WTC11 (cell line): ENCODE measurements around the gene KCNB1. TPM values are rescaled to one million over a fixed set of nuclear protein-coding genes. Genes with fewer than 3 reads are reported as not detected.

ENCODE experiments used
- ATAC-seq: fragments of 200-7000 bp; cut with Tn5 transposase; 2 replicates; pipeline ENCODE4 v1.10.0; 2021; ENCODE audit warnings: mild to moderate bottlenecking, moderate library complexity
- CTCF ChIA-PET: fragments of 300-600 bp; sonication (Branson Sonifier 250); formaldehyde crosslinking; loops from one replicate; lab custom pipeline; 2021; ENCODE audit warnings: antibody characterized with exemption; lab: Charles Lee
- POLR2A ChIA-PET: fragments of 350-600 bp; sonication (Branson Sonifier 250); formaldehyde crosslinking; loops from one replicate; lab custom pipeline; 2021; ENCODE audit warnings: antibody characterized with exemption; lab: Charles Lee
- DNase-seq: peaks from one replicate; pipeline ENCODE4 v3.0.0; 2021; ENCODE audit warnings: low spot score
- H3K27ac Mint-ChIP-seq: 2 replicates; pipeline ENCODE4 v1.8.0; 2021; ENCODE audit warnings: mixed read lengths
- H3K27me3 Mint-ChIP-seq: 2 replicates; pipeline ENCODE4 v1.8.0; 2021; ENCODE audit warnings: low read depth, mild to moderate bottlenecking, moderate library complexity, mixed read lengths
- H3K36me3 Mint-ChIP-seq: 2 replicates; pipeline ENCODE4 v1.8.0; 2021; ENCODE audit warnings: mixed read lengths
- H3K4me1 Mint-ChIP-seq: 2 replicates; pipeline ENCODE4 v1.8.0; 2022; ENCODE audit warnings: mixed read lengths
- H3K4me3 Mint-ChIP-seq: 2 replicates; pipeline ENCODE4 v1.8.0; 2021; ENCODE audit warnings: mild to moderate bottlenecking, moderate library complexity, mixed read lengths
- H3K9me3 Mint-ChIP-seq: 2 replicates; pipeline ENCODE4 v1.8.0; 2021; ENCODE audit warnings: mixed read lengths
- GABPB1 ChIP-seq: sonication (generic); formaldehyde crosslinking; IDR thresholded peaks from 2 replicates; pipeline ENCODE4 v1.8.1; 2023; ENCODE audit warnings: mild to moderate bottlenecking, missing genetic modification reagents
- JAZF1 ChIP-seq: fragments of 250-450 bp; sonication (Bioruptor Pico); IDR thresholded peaks from 2 replicates; pipeline ENCODE4 v1.9.0; 2021; ENCODE audit warnings: moderate library complexity, mild to moderate bottlenecking, inconsistent platforms
- TEAD1 ChIP-seq: sonication (generic); formaldehyde crosslinking; IDR thresholded peaks from 2 replicates; pipeline ENCODE4 v1.8.0; 2022; ENCODE audit warnings: mild to moderate bottlenecking, missing genetic modification reagents
- ZBTB21 ChIP-seq: sonication (generic); formaldehyde crosslinking; IDR thresholded peaks from 2 replicates; pipeline ENCODE4 v1.8.1; 2023; ENCODE audit warnings: mild to moderate bottlenecking, missing genetic modification reagents, borderline replicate concordance
- ZNF121 ChIP-seq: sonication (generic); formaldehyde crosslinking; IDR thresholded peaks from 2 replicates; pipeline ENCODE4 v1.8.0; 2023; ENCODE audit warnings: missing genetic modification reagents
- ZNF138 ChIP-seq: sonication (generic); formaldehyde crosslinking; conservative IDR thresholded peaks from 2 replicates; pipeline ENCODE4 v1.8.1; 2022; ENCODE audit warnings: mild to moderate bottlenecking, moderate library complexity, missing genetic modification reagents
- total RNA-seq: library from RNA; stranded (reverse); gene quantifications from 3 replicates; pipeline ENCODE4 v1.2.3, GENCODE V29; 2021
- TF ChIP-seq, protein P1 (sequence below): sonication (generic); formaldehyde crosslinking; IDR thresholded peaks from 2 replicates; pipeline ENCODE4 v1.8.0; 2022; ENCODE audit warnings: missing genetic modification reagents
- TF ChIP-seq, protein P2 (sequence below): sonication (generic); formaldehyde crosslinking; IDR thresholded peaks from 2 replicates; pipeline ENCODE4 v1.8.1; 2022; ENCODE audit warnings: mild to moderate bottlenecking, moderate library complexity, missing genetic modification reagents
- TF ChIP-seq, protein P3 (sequence below): sonication (generic); formaldehyde crosslinking; IDR thresholded peaks from 2 replicates; pipeline ENCODE4 v1.8.0; 2022; ENCODE audit warnings: mild to moderate bottlenecking, missing genetic modification reagents
- TF ChIP-seq, protein P4 (sequence below): fragments of 250-450 bp; sonication (Bioruptor Pico); IDR thresholded peaks from 2 replicates; pipeline ENCODE4 v1.9.0; 2021; ENCODE audit warnings: mild to moderate bottlenecking, borderline replicate concordance
- TF ChIP-seq, protein P5 (sequence below): fragments of 250-450 bp; sonication (Bioruptor Pico); IDR thresholded peaks from 2 replicates; pipeline ENCODE4 v1.9.0; 2021; ENCODE audit warnings: moderate library complexity, mild to moderate bottlenecking, inconsistent platforms, borderline replicate concordance
- TF ChIP-seq, protein P6 (sequence below): sonication (generic); formaldehyde crosslinking; IDR thresholded peaks from 2 replicates; pipeline ENCODE4 v1.8.0; 2023; ENCODE audit warnings: missing genetic modification reagents, mild to moderate bottlenecking, borderline replicate concordance

Gene KCNB1
- total RNA-seq, 1 experiment from 2014 or later = 1.1 TPM

DNA sequence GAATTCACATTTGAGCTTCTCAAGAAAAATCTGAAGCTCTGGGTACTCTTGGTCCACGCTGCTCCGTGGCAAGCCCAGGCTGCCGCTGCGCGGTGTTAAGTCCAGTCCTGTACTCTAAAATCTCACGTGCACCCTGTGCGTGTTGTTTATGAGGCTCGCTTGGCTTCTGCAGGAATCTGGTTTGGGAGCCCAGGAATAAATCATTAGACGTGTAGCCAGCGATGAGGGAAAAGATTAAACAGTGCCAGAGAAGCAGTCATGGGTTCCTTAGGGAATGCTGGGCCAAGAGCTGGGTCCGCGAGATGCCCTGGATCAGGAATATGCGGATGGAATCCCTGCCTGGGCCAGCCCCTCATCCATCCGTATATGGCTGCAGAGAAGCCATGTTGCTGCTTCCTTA is 87.3 kb downstream of the KCNB1 start:
- Mint-ChIP-seq H3K4me3 (no peak overlapping the region), H3K27me3 (no peaks in the 10 kb centered on the region; the same call in 1 of the 2 replicates), H3K36me3 (no peaks in the 10 kb centered on the region), H3K27ac (no peak overlapping the region; the same call in 1 of the 2 replicates), H3K9me3 (no peaks in the 10 kb centered on the region), H3K4me1 (0 out of 2 replicates have a peak, but pooled peaks cover 3% of the 10 kb centered on the region)
- DNase-seq = no peak
- ChIA-PET POLR2A (no interaction called here), CTCF (interaction anchor here (2.5 to 5.7 kb wide), 2 partner anchors 11 to 89 kb away, joined by 11 to 37 read pairs; no protein-coding TSS in a partner anchor)
- peak; percentile 24 for ATAC-seq
- TF ChIP-seq, protein P1, sequence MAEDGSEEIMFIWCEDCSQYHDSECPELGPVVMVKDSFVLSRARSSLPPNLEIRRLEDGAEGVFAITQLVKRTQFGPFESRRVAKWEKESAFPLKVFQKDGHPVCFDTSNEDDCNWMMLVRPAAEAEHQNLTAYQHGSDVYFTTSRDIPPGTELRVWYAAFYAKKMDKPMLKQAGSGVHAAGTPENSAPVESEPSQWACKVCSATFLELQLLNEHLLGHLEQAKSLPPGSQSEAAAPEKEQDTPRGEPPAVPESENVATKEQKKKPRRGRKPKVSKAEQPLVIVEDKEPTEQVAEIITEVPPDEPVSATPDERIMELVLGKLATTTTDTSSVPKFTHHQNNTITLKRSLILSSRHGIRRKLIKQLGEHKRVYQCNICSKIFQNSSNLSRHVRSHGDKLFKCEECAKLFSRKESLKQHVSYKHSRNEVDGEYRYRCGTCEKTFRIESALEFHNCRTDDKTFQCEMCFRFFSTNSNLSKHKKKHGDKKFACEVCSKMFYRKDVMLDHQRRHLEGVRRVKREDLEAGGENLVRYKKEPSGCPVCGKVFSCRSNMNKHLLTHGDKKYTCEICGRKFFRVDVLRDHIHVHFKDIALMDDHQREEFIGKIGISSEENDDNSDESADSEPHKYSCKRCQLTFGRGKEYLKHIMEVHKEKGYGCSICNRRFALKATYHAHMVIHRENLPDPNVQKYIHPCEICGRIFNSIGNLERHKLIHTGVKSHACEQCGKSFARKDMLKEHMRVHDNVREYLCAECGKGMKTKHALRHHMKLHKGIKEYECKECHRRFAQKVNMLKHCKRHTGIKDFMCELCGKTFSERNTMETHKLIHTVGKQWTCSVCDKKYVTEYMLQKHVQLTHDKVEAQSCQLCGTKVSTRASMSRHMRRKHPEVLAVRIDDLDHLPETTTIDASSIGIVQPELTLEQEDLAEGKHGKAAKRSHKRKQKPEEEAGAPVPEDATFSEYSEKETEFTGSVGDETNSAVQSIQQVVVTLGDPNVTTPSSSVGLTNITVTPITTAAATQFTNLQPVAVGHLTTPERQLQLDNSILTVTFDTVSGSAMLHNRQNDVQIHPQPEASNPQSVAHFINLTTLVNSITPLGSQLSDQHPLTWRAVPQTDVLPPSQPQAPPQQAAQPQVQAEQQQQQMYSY (CRISPR knock-in tag) = peak; percentile 55
- TF ChIP-seq, protein P2, sequence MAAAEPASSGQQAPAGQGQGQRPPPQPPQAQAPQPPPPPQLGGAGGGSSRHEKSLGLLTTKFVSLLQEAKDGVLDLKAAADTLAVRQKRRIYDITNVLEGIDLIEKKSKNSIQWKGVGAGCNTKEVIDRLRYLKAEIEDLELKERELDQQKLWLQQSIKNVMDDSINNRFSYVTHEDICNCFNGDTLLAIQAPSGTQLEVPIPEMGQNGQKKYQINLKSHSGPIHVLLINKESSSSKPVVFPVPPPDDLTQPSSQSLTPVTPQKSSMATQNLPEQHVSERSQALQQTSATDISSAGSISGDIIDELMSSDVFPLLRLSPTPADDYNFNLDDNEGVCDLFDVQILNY = no peak

DNA sequence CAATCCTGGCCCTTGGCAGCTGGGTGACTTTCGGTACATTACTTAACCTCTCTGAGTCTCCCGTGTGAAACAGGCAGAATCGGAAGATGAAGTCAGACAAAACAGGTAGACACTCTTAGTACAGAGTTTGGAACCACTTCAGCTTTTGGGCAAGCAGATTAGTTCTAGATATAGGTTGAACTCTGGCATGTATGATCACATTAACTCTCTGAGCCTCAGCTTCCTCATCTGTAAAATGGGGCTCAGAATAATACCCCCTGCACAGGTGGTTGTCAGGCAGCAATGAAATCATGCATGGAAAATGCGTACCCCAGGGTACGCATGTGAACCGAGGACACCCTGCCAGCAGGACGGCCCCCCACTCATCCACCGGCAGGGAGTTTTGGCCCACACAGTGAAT is 87.7 kb downstream of the KCNB1 start:
- POLR2A ChIA-PET = no interaction called here
- DNase-seq = no peak
- Mint-ChIP-seq H3K27me3 (no peaks in the 10 kb centered on the region; the same call in 1 of the 2 replicates), H3K9me3 (no peaks in the 10 kb centered on the region), H3K4me3 (no peak overlapping the region), H3K27ac (no peak overlapping the region; the same call in 1 of the 2 replicates), H3K36me3 (no peaks in the 10 kb centered on the region)
- ATAC-seq = no peak
- TF ChIP-seq, protein P3, sequence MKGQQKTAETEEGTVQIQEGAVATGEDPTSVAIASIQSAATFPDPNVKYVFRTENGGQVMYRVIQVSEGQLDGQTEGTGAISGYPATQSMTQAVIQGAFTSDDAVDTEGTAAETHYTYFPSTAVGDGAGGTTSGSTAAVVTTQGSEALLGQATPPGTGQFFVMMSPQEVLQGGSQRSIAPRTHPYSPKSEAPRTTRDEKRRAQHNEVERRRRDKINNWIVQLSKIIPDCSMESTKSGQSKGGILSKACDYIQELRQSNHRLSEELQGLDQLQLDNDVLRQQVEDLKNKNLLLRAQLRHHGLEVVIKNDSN (CRISPR knock-in tag) = no peak
- TF ChIP-seq ZNF138 (CRISPR knock-in tag) = no peak
- TF ChIP-seq ZNF121 (CRISPR knock-in tag) = no peak
- TF ChIP-seq JAZF1 (CRISPR knock-in tag) = no peak
- no peak for TF ChIP-seq GABPB1 (CRISPR knock-in tag)
- TF ChIP-seq ZBTB21 (CRISPR knock-in tag) = no peak
- TF ChIP-seq, protein P4, sequence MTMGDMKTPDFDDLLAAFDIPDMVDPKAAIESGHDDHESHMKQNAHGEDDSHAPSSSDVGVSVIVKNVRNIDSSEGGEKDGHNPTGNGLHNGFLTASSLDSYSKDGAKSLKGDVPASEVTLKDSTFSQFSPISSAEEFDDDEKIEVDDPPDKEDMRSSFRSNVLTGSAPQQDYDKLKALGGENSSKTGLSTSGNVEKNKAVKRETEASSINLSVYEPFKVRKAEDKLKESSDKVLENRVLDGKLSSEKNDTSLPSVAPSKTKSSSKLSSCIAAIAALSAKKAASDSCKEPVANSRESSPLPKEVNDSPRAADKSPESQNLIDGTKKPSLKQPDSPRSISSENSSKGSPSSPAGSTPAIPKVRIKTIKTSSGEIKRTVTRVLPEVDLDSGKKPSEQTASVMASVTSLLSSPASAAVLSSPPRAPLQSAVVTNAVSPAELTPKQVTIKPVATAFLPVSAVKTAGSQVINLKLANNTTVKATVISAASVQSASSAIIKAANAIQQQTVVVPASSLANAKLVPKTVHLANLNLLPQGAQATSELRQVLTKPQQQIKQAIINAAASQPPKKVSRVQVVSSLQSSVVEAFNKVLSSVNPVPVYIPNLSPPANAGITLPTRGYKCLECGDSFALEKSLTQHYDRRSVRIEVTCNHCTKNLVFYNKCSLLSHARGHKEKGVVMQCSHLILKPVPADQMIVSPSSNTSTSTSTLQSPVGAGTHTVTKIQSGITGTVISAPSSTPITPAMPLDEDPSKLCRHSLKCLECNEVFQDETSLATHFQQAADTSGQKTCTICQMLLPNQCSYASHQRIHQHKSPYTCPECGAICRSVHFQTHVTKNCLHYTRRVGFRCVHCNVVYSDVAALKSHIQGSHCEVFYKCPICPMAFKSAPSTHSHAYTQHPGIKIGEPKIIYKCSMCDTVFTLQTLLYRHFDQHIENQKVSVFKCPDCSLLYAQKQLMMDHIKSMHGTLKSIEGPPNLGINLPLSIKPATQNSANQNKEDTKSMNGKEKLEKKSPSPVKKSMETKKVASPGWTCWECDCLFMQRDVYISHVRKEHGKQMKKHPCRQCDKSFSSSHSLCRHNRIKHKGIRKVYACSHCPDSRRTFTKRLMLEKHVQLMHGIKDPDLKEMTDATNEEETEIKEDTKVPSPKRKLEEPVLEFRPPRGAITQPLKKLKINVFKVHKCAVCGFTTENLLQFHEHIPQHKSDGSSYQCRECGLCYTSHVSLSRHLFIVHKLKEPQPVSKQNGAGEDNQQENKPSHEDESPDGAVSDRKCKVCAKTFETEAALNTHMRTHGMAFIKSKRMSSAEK (CRISPR knock-in tag) = no peak
- TF ChIP-seq, protein P5, sequence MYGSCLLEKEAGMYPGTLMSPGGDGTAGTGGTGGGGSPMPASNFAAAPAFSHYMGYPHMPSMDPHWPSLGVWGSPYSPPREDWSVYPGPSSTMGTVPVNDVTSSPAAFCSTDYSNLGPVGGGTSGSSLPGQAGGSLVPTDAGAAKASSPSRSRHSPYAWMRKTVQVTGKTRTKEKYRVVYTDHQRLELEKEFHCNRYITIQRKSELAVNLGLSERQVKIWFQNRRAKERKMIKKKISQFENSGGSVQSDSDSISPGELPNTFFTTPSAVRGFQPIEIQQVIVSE (CRISPR knock-in tag) = no peak
- no peak for TF ChIP-seq TEAD1 (CRISPR knock-in tag)
- TF ChIP-seq, protein P6, sequence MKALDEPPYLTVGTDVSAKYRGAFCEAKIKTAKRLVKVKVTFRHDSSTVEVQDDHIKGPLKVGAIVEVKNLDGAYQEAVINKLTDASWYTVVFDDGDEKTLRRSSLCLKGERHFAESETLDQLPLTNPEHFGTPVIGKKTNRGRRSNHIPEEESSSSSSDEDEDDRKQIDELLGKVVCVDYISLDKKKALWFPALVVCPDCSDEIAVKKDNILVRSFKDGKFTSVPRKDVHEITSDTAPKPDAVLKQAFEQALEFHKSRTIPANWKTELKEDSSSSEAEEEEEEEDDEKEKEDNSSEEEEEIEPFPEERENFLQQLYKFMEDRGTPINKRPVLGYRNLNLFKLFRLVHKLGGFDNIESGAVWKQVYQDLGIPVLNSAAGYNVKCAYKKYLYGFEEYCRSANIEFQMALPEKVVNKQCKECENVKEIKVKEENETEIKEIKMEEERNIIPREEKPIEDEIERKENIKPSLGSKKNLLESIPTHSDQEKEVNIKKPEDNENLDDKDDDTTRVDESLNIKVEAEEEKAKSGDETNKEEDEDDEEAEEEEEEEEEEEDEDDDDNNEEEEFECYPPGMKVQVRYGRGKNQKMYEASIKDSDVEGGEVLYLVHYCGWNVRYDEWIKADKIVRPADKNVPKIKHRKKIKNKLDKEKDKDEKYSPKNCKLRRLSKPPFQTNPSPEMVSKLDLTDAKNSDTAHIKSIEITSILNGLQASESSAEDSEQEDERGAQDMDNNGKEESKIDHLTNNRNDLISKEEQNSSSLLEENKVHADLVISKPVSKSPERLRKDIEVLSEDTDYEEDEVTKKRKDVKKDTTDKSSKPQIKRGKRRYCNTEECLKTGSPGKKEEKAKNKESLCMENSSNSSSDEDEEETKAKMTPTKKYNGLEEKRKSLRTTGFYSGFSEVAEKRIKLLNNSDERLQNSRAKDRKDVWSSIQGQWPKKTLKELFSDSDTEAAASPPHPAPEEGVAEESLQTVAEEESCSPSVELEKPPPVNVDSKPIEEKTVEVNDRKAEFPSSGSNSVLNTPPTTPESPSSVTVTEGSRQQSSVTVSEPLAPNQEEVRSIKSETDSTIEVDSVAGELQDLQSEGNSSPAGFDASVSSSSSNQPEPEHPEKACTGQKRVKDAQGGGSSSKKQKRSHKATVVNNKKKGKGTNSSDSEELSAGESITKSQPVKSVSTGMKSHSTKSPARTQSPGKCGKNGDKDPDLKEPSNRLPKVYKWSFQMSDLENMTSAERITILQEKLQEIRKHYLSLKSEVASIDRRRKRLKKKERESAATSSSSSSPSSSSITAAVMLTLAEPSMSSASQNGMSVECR (CRISPR knock-in tag) = no peak
- TF ChIP-seq, all 79 proteins: peak for 0
- CTCF ChIA-PET = interaction anchor here (2.5 to 5.7 kb wide), 2 partner anchors 10 to 89 kb away, joined by 11 to 37 read pairs; no protein-coding TSS in a partner anchor
- 0 out of 2 replicates have a peak, but pooled peaks cover 3% of the 10 kb centered on the region for H3K4me1 Mint-ChIP-seq
